Large intestine (tissue), 3 donors: Measurements from ENCODE around the gene LRMDA. TPM values are rescaled to one million over a fixed set of nuclear protein-coding genes. Genes with fewer than 3 reads are reported as not detected.
A peak's percentile ranks its signal among the peaks of the same experiment; 100 is the strongest.

ENCODE experiments used
- DNase-seq, 2 donors: peaks; one replicate each; pipeline versions ENCODE4 v3.0.0 to v3.0.0-alpha.2; 2013
- H3K27ac ChIP-seq: one replicate; pipeline ENCODE4 v1.5.1; 2013; ENCODE audit warnings: low read length
- H3K27me3 ChIP-seq: 2 replicates; pipeline ENCODE4 v1.6.1; 2013; ENCODE audit warnings: low read length; ENCODE audit not compliant: control insufficient read depth, insufficient read depth
- H3K36me3 ChIP-seq: 2 replicates; pipeline ENCODE4 v1.6.1; 2013; ENCODE audit warnings: low read length; ENCODE audit not compliant: control insufficient read depth, insufficient read depth
- H3K4me1 ChIP-seq: one replicate; pipeline ENCODE4 v1.6.1; 2013; ENCODE audit warnings: low read length; ENCODE audit not compliant: control insufficient read depth, insufficient read depth
- H3K4me3 ChIP-seq: one replicate; pipeline ENCODE4 v1.5.1; 2013; ENCODE audit warnings: low read length
- H3K9me3 ChIP-seq: one replicate; pipeline ENCODE4 v1.6.1; 2013; ENCODE audit warnings: mild to moderate bottlenecking, low read depth, low read length, moderate library complexity; ENCODE audit not compliant: control insufficient read depth
- WGBS: methylation state at CpG from one replicate; pipeline ENCODE4 v1.1.5; 2013; ENCODE audit warnings: low lambda C conversion rate; ENCODE audit not compliant: insufficient coverage; 5-methylcytosine and 5-hydroxymethylcytosine counted together
- polyA plus RNA-seq: library from polyadenylated mRNA; unstranded; fragments of 120-200 nt; gene quantifications from one replicate; pipeline ENCODE4 v1.2.1, GENCODE V29; 2013

The LRMDA gene
- polyA plus RNA-seq, 1 donor, result 5.3 TPM

- Histone ChIP-seq H3K27me3 (peaks cover 5% of the 10 kb centered on the region), H3K36me3 (no peaks in the 10 kb centered on the region), H3K4me1 (peaks cover 7% of the 10 kb centered on the region), H3K9me3 (peaks cover 19% of the 10 kb centered on the region), H3K4me3 (peak overlapping the region; percentile 84), H3K27ac (peak overlapping the region; percentile 24)
- peak in 1 of 2 donors; percentile 51 for DNase-seq
- no CpG with 5 or more reads among the region's 68 CpGs for WGBS
These were observed 23.5 kb upstream of the LRMDA start for GRCh38 chr10:75407713-75408508.

- peak overlapping the region; percentile 84 for H3K4me3 ChIP-seq
- no CpG with 5 or more reads among the region's 27 CpGs for WGBS
- H3K4me1 ChIP-seq, result peaks cover 6% of the 10 kb centered on the region
- peak overlapping the region; percentile 85 for H3K27ac ChIP-seq
- no peak for DNase-seq
- peaks cover 19% of the 10 kb centered on the region for H3K9me3 ChIP-seq
- H3K27me3 ChIP-seq, result peaks cover 5% of the 10 kb centered on the region
- no peaks in the 10 kb centered on the region for H3K36me3 ChIP-seq
These were observed 22.9 kb upstream of the LRMDA start for GRCh38 chr10:75408509-75408875.

DNA sequence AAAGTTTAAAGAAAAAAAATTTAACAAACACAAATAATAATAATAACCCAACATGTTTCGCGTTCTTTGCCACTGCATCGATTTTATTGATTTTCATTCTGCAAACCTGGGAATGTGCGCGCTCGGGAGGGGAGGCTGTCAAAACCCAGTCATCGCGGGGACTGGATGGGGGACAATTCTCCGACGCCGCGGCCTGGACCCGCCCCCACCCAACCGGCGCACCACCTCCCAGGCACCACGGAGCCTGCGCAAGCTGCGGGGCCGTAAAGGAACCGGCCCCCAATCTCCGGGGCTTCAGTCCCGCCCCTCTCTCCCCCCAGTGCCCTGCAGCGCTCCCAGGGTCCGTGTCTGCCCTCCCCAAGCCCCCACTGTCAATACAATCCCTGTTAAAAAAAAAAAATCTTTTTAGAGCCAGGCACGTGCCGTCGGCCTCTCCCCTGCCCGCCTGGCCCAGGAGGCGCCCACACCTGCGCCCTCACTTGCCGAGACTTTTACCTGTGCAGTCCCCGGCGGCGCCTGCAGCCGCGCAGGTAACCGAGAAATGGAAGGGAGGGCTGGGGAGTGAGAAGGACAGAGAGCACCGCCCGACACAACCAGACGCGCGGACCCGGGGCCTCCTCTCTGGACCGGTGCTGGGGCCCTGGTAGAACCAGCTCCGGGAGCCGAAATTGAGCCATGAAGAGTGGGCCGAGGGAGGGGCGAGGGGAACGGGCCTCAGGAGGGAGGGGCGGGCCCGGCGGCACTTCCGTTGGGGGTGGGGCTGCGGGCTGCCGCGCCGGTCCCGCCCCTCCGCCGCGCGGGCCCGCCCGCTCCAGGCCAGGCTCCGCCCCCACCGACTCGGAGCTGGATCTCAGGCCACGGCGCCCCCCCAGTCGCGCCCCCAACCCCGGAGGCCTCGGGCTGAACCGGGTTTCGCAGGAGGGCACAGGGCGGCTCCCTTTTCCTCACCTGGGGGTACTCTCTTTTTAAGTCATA is 22.2 kb upstream of the LRMDA start:
- WGBS, result 0% methylated on average over 2 of the region's 76 CpGs
- H3K27ac ChIP-seq, result peak overlapping the region; percentile 85
- peaks cover 5% of the 10 kb centered on the region for H3K27me3 ChIP-seq
- peaks cover 6% of the 10 kb centered on the region for H3K4me1 ChIP-seq
- H3K9me3 ChIP-seq, result peaks cover 19% of the 10 kb centered on the region
- DNase-seq, result peak in 1 of 2 donors; percentile 93
- H3K36me3 ChIP-seq, result no peaks in the 10 kb centered on the region
- peak overlapping the region; percentile 84 for H3K4me3 ChIP-seq

DNA sequence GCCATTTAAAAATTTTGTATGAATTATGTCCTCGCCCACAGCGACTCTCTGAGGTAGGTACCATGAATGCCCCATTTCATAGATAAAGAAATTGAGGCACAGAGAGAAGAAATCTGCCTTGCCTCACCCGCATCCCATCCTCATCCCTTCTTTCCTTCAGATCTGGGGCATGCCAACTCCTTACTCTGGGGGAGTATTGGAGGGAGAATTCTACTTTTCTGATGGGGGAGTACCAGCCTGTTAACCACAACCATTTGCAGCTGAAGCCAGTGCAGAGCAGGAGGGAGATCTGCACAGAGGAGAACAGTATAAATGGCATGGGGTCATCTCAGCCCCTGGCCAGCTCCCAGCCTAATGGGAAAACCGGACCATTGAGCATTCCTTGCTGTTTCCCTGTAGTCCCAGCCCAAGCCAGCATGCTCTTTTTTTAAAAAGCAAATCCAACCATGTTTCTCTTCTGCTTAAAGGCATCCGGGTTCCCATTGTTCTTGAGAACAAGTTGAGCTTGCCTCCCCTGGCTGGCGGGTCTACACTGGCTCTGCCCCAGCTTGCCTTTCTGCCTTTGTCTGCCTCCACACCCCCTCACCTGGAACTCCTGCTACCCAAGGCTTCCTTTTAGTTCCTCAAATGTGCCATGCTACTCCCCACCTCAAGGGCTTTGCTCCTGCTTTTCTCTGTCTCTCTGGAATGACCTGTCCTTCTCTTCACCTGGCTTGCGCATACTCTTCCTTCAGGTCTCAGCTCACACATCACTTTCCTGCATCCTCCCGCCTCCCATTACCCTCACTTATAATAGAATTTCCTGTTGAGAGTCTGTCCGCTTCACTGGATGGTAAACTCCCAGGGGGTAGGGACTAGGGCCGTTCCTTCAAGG is 21.1 kb upstream of the LRMDA start:
- Histone ChIP-seq H3K27ac (no peak overlapping the region), H3K36me3 (no peaks in the 10 kb centered on the region), H3K4me1 (peaks cover 2% of the 10 kb centered on the region), H3K9me3 (peaks cover 17% of the 10 kb centered on the region), H3K27me3 (peaks cover 2% of the 10 kb centered on the region), H3K4me3 (no peak overlapping the region)
- WGBS, result 80% methylated on average over 1 of the region's 10 CpGs
- no peak for DNase-seq

DNA sequence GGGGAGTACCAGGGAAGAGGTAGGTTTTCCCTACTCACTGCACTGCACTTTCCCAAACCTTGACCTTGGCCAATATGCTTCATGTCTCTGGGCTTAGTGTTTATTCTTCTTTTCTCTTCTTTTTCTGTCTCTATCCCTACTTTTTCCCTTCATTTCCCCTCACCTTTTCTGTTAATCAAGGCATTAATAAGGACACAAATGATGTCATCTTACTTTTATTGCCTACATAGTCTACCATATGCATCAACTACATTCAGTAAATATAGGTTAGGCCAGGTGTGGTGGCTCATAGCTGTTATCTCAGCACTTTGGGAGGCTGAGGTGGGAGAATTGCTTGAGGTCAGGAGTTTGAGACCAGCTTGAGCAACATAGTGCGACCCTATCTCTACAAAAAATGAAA is 16.9 kb upstream of the LRMDA start:
- no peak overlapping the region for H3K27ac ChIP-seq
- H3K36me3 ChIP-seq, result no peaks in the 10 kb centered on the region
- H3K4me1 ChIP-seq, result no peaks in the 10 kb centered on the region
- no CpG with 5 or more reads among the region's 1 CpG for WGBS
- H3K9me3 ChIP-seq, result no peaks in the 10 kb centered on the region
- no peaks in the 10 kb centered on the region for H3K27me3 ChIP-seq
- H3K4me3 ChIP-seq, result no peak overlapping the region
- no peak for DNase-seq

DNA sequence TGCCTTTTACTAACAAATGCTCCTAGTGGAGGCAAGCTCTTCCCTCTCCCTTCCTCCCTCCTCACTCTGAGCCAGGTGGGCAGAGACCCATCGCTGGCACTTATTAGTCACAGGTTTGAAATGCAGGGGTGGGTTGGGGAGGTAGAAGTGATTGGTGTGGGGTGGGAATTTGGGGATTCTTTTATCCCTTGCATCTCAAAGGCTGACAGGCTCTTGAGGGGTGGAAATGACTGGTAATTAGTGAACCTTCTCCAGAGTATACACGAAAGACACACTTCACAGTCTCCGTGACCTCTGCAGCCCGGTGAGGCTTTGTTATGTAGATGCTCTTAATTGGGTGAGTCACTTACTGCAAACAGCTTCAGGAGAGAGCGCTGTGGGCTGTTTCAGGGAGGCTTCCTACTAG is 13.9 kb upstream of the LRMDA start:
- H3K36me3 ChIP-seq, result no peaks in the 10 kb centered on the region
- WGBS, result no CpG with 5 or more reads among the region's 5 CpGs
- no peaks in the 10 kb centered on the region for H3K9me3 ChIP-seq
- no peaks in the 10 kb centered on the region for H3K4me1 ChIP-seq
- DNase-seq, result no peak
- H3K27ac ChIP-seq, result no peak overlapping the region
- H3K4me3 ChIP-seq, result no peak overlapping the region
- H3K27me3 ChIP-seq, result no peaks in the 10 kb centered on the region

GRCh38 chr10:75418293-75418692 is 13.1 kb upstream of the LRMDA start:
- Histone ChIP-seq H3K27me3 (no peaks in the 10 kb centered on the region), H3K9me3 (no peaks in the 10 kb centered on the region), H3K4me3 (no peak overlapping the region), H3K27ac (no peak overlapping the region), H3K36me3 (no peaks in the 10 kb centered on the region), H3K4me1 (no peaks in the 10 kb centered on the region)
- WGBS, result no CpG with 5 or more reads among the region's 4 CpGs
- no peak for DNase-seq

- Histone ChIP-seq H3K9me3 (no peaks in the 10 kb centered on the region), H3K4me3 (no peak overlapping the region), H3K27ac (no peak overlapping the region), H3K36me3 (no peaks in the 10 kb centered on the region), H3K27me3 (no peaks in the 10 kb centered on the region), H3K4me1 (no peaks in the 10 kb centered on the region)
- WGBS, result 70% methylated on average over 2 of the region's 8 CpGs
- DNase-seq, result no peak
These were observed 12.7 kb upstream of the LRMDA start for GRCh38 chr10:75418712-75419111.

DNA sequence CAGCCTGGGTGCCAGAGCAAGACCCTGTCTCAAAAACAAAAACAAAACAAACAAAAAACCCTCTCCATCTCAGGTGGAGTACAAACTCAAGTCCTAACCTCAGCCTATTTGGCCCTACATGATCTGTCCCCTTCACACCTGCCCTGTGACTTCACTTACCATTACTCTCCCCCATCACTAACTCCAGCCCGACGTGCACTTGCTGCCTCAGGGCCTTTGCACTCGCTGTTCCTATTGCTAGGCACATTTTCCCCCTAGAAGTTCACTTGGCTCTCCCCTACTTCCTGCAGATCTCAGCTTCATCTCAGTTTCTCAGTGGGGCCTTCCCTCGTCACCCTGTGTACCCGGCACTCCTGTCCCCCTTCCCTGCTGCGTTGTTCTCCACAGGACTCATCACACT is 8.5 kb upstream of the LRMDA start:
- H3K27ac ChIP-seq, result no peak overlapping the region
- H3K4me1 ChIP-seq, result no peaks in the 10 kb centered on the region
- no peak overlapping the region for H3K4me3 ChIP-seq
- 100% methylated on average over 6 of the region's 6 CpGs for whole genome bisulfite sequencing
- H3K36me3 ChIP-seq, result no peaks in the 10 kb centered on the region
- no peaks in the 10 kb centered on the region for H3K27me3 ChIP-seq
- H3K9me3 ChIP-seq, result no peaks in the 10 kb centered on the region
- no peak for DNase-seq

GRCh38 chr10:75424571-75424970 is 6.9 kb upstream of the LRMDA start:
- DNase-seq, result no peak
- Histone ChIP-seq H3K27ac (no peak overlapping the region), H3K4me3 (no peak overlapping the region), H3K27me3 (no peaks in the 10 kb centered on the region), H3K9me3 (no peaks in the 10 kb centered on the region), H3K36me3 (no peaks in the 10 kb centered on the region), H3K4me1 (peaks cover 3% of the 10 kb centered on the region)
- WGBS, result no CpG with 5 or more reads among the region's 2 CpGs
